ENCODE results near the gene ATP13A3. TPM values are rescaled to one million over a fixed set of nuclear protein-coding genes. Genes with fewer than 3 reads are reported as not detected.

The ATP13A3 gene
- total and polyA plus RNA-seq, 2 experiments from 2014 or later = 51.8 to 293 TPM

DNA sequence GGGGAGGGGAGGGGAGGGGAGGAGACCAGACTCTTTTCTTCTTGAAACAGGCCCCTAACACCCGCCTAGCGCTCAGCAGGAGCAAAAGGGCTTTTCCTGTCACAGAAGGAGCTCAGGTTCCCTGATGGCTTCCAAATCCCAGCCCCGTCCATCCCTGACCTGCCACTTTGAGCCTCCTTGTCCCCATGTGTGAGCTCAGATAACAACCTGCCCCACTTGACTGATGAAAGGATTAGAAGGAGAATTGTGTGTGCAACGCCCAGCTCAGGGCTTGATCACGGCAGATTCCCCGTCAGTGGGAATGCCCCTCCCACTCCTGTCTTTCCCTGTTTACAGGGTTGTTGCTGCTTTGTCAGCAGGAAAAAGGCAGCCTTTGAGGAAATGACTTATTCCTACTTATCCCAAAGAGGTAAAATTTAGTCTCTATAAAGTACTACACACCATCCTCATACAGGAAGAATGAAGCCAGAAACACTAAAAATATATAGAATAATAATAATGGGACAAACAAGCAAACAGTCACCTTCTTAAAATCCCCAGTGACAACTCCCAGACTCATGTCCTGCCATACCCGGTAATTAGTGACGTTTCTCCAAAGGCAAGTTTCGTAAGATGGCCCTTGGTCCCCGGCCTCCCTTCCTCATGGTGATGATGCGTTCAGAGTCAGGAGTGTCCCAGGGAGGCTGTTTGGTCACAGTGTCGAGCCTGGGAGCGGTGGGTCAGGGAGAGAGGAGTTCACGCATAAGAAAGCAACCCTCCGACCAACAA is 111.1 kb downstream of the ATP13A3 start:
- no peak overlapping the region for H3K27ac ChIP-seq
- TF ChIP-seq CTCF (IDR thresholded peaks at IDR 0.05; ENCODE audit: low read depth, low read length) = no peak
- H3K36me3 ChIP-seq = no peaks in the 10 kb centered on the region
- no peak overlapping the region for H3K4me3 ChIP-seq
- no peak for DNase-seq (ENCODE audit: low read depth in 1 of 2, low spot score in 1 of 2)
- H3K9me3 ChIP-seq (ENCODE audit: low read depth) = no peaks in the 10 kb centered on the region
- H3K27me3 ChIP-seq = no peaks in the 10 kb centered on the region
- peaks cover 6% of the 10 kb centered on the region for H3K4me1 ChIP-seq (ENCODE audit: low read depth)

DNA sequence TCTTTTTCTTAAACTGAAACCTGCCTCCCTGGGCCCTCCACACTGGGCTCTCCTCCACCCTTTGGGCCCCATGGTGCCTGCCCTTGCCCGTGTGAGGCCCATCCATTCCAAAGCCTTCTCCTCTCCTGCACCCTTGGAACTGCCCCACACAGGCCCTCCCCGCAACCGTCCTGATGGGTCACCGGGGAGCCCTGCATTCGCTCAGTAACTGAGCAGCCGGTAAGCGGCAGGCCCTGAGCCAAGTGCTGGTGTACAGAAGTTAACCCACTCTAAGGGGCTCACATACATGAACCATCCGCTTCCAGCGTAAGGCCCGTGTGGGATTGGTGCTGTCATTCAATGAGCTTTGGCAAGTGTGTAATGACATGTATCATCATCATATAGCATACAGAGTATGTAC is 111.9 kb downstream of the ATP13A3 start:
- Histone ChIP-seq H3K36me3 (no peaks in the 10 kb centered on the region), H3K4me1 (ENCODE audit: low read depth) (peaks cover 4% of the 10 kb centered on the region), H3K4me3 (no peak overlapping the region), H3K27me3 (no peaks in the 10 kb centered on the region), H3K9me3 (ENCODE audit: low read depth) (no peaks in the 10 kb centered on the region), H3K27ac (no peak overlapping the region)
- TF ChIP-seq CTCF (IDR thresholded peaks at IDR 0.05; ENCODE audit: low read depth, low read length) = no peak
- DNase-seq (ENCODE audit: low read depth in 1 of 2, low spot score in 1 of 2) = no peak

GRCh38 chr3:194373899-194374298 is 112.9 kb downstream of the ATP13A3 start:
- no peak for DNase-seq (ENCODE audit: low read depth in 1 of 2, low spot score in 1 of 2)

GRCh38 chr3:194373028-194373427 is 113.8 kb downstream of the ATP13A3 start:
- Histone ChIP-seq H3K27ac (no peak overlapping the region), H3K36me3 (no peaks in the 10 kb centered on the region), H3K27me3 (peaks cover 10% of the 10 kb centered on the region), H3K4me1 (ENCODE audit: low read depth) (no peaks in the 10 kb centered on the region), H3K4me3 (no peak overlapping the region), H3K9me3 (ENCODE audit: low read depth) (no peaks in the 10 kb centered on the region)
- no peak for DNase-seq (ENCODE audit: low read depth in 1 of 2, low spot score in 1 of 2)
- TF ChIP-seq CTCF (IDR thresholded peaks at IDR 0.05; ENCODE audit: low read depth, low read length) = no peak

More at GRCh38 chr3:194373899-194374298, 112.9 kb downstream of the ATP13A3 start:
- no peak overlapping the region for H3K4me3 ChIP-seq
- H3K4me1 ChIP-seq (ENCODE audit: low read depth) = no peaks in the 10 kb centered on the region
- no peaks in the 10 kb centered on the region for H3K9me3 ChIP-seq (ENCODE audit: low read depth)
- H3K36me3 ChIP-seq = no peaks in the 10 kb centered on the region
- H3K27ac ChIP-seq = no peak overlapping the region
- peaks cover 8% of the 10 kb centered on the region for H3K27me3 ChIP-seq
- TF ChIP-seq CTCF (IDR thresholded peaks at IDR 0.05; ENCODE audit: low read depth, low read length) = no peak

DNA sequence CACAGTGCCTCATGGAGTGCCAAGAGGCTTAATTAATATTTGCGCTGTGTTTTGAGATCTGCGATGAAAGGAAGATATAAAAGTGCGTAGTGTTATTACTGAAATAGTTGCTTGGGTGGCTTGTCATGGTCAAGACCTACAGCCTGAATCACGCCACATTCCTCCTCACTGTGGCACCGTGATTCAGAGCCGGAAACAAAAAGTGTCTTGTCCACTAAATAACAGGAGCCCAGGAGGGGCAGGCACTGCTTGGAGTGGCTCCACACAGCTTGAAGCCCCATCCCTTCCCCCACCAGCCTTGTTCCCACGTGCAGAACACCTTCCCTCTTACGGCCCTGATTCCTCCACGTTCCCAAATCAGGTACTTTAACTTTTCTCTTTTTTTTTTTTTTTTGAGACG is 116.0 kb downstream of the ATP13A3 start:
- Histone ChIP-seq H3K9me3 (ENCODE audit: low read depth) (no peaks in the 10 kb centered on the region), H3K4me1 (ENCODE audit: low read depth) (no peaks in the 10 kb centered on the region), H3K4me3 (no peak overlapping the region), H3K27ac (no peak overlapping the region), H3K27me3 (peaks cover 10% of the 10 kb centered on the region), H3K36me3 (no peaks in the 10 kb centered on the region)
- TF ChIP-seq CTCF (IDR thresholded peaks at IDR 0.05; ENCODE audit: low read depth, low read length) = no peak
- DNase-seq (ENCODE audit: low read depth in 1 of 2, low spot score in 1 of 2) = no peak

All from cardiac muscle cell (in vitro differentiated cells and primary cell).